Endometrial microvascular endothelial cells (primary cell): ENCODE results near the gene DDX5. TPM values are rescaled to one million over a fixed set of nuclear protein-coding genes. Genes with fewer than 3 reads are reported as not detected.
"Not testable (repeated sequence)": the region's sequence is repeated elsewhere in the genome, so short reads cannot be mapped to it uniquely, and the experiment has no call there.

Experiments used
- in situ Hi-C: cut with HindIII; loops from 2 replicates; pipeline ENCODE4 v1.10.0; 2017; ENCODE audit warnings: low sequenced_read_pairs, low pct_unique_long_range_greater_than_20kb; ENCODE audit errors: inconsistent ontology term
- total RNA-seq: library from RNA; depleted of rRNA; stranded (reverse); fragments of >200 nt; gene quantifications from one replicate; pipeline ENCODE4 v1.2.3, GENCODE V29; 2015; ENCODE audit errors: inconsistent ontology term

Gene DDX5
- total RNA-seq, 1 donor from 2014 or later, result 1,072 TPM

GRCh38 chr17:64459818-64460217 lies 46.3 kb downstream of the DDX5 start:
- in situ Hi-C loops, result not testable (repeated sequence)

GRCh38 chr17:64459284-64459747 lies 46.8 kb downstream of the DDX5 start:
- in situ Hi-C loops, result no loop called here

GRCh38 chr17:64458756-64459155 lies 47.3 kb downstream of the DDX5 start:
- in situ Hi-C loops, result no loop called here

- in situ Hi-C loops, result no loop called here
Observed at GRCh38 chr17:64457156-64457555, 48.9 kb downstream of the DDX5 start.

- in situ Hi-C loops, result no loop called here
Observed at GRCh38 chr17:64455993-64456885, 49.9 kb downstream of the DDX5 start.

- in situ Hi-C loops, result no loop called here
Observed at GRCh38 chr17:64449545-64449944, 56.5 kb downstream of the DDX5 start.

GRCh38 chr17:64448665-64449512 lies 57.2 kb downstream of the DDX5 start, which contains the start of gene MILR1:
Gene MILR1 (plus strand): TSS chr17:64449115. CDS start chr17:64449169, 54 bp downstream.
- in situ Hi-C loops, result no loop called here

Other genes with a start within 250 kb of the DDX5 start
- gene TEX2, start 243.0 kb downstream of the DDX5 start, total RNA-seq, result 24.9 TPM
- gene PECAM1, start 115.4 kb downstream of the DDX5 start, total RNA-seq, result 368 TPM
- 2.1 TPM for gene MILR1, start 57.2 kb downstream of the DDX5 start, total RNA-seq
- 15.4 TPM for gene POLG2, start 9.2 kb downstream of the DDX5 start, total RNA-seq
- 16.7 TPM for gene CEP95, start 688 bp upstream of the DDX5 start, total RNA-seq
- gene SMURF2, start 156.0 kb upstream of the DDX5 start, total RNA-seq, result 138 TPM